Measurements from ENCODE around the gene CREM. TPM values are rescaled to one million over a fixed set of nuclear protein-coding genes. Genes with fewer than 3 reads are reported as not detected.

CREM gene
- total RNA-seq, 1 experiment from 2014 or later = 20.0 TPM

DNA sequence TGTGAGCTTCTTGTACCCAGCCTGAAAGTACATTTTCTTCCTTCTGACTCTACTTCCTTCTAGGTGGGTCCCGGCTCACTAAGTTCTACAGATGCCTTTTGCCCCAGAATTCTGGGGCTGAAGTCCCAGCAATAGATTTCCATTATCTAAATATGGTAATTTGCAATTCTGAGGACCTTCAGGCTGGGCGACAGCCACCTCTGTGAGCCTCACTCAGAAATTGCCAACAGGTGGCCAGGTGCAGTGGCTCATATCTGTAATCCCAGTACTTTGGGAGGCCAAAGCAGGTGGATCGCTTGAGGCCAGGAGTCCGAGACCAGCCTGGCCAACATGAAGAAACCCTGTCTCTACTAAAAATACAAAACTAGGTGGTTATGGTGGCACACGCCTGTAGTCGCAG, 23.7 kb downstream of the CREM start:
- Histone ChIP-seq H3K56ac (ENCODE audit: insufficient read length, low read depth, low read length) (no peak overlapping the region), H3T11ph (ENCODE audit: low read length) (no peak overlapping the region), H4K8ac (replicated peaks; ENCODE audit: insufficient read length, low read depth, low read length) (no peak overlapping the region), H2BK120ac (ENCODE audit: low read depth, low read length, poor library complexity, severe bottlenecking) (no peak overlapping the region), H2BK12ac (ENCODE audit: insufficient read length, low read depth, low read length) (no peak overlapping the region), H3K9me3 (ENCODE audit: control insufficient read depth, low read depth, low read length) (no peaks in the 10 kb centered on the region), H3K4me1 (ENCODE audit: insufficient read depth, low read length) (no peaks in the 10 kb centered on the region), H4K20me1 (ENCODE audit: control insufficient read depth, insufficient read depth, insufficient read length) (no peaks in the 10 kb centered on the region), H2BK15ac (ENCODE audit: low read depth, low read length) (no peak overlapping the region), H4K91ac (ENCODE audit: insufficient read length, low read depth, low read length) (no peak overlapping the region), H3K18ac (ENCODE audit: insufficient read length, low read depth, low read length) (no peak overlapping the region), H2AK5ac (ENCODE audit: insufficient read length, low read length) (no peak overlapping the region), H3K27ac (ENCODE audit: insufficient read length, low read depth, low read length) (no peak overlapping the region), H3K4me2 (ENCODE audit: insufficient read depth, insufficient read length, low read length) (no peak overlapping the region), H3K79me2 (ENCODE audit: insufficient read depth, low read length) (no peaks in the 10 kb centered on the region), H3K9ac (ENCODE audit: extremely low read depth, insufficient read length, low read length) (no peak overlapping the region), H3K4ac (ENCODE audit: low read depth, low read length) (no peak overlapping the region), H2BK5ac (ENCODE audit: insufficient read length, low read length) (no peak overlapping the region), H3K23me2 (ENCODE audit: insufficient read length, low read depth, low read length, poor library complexity, severe bottlenecking) (no peaks in the 10 kb centered on the region), H3K23ac (ENCODE audit: insufficient read length, low read depth, low read length) (no peak overlapping the region), H3K79me1 (ENCODE audit: insufficient read depth, low read depth, low read length, poor library complexity, severe bottlenecking) (no peaks in the 10 kb centered on the region), H4K5ac (ENCODE audit: insufficient read length, low read depth, low read length) (no peak overlapping the region), H3K27me3 (ENCODE audit: insufficient read depth, low read length) (no peaks in the 10 kb centered on the region), H2AFZ (ENCODE audit: low read length) (no peak overlapping the region), H3K14ac (ENCODE audit: insufficient read depth, low read length) (no peak overlapping the region), H2BK20ac (ENCODE audit: low read depth, low read length, poor library complexity, severe bottlenecking) (no peak overlapping the region)
- peak overlapping the region in 1 of 3 experiments; percentile 13; a peak in 3 of 7 replicates for H3K27ac Mint-ChIP-seq
- no peak for DNase-seq
- peaks cover 8 to 15% of the 10 kb centered on the region in 2 experiments for H3K4me1 Mint-ChIP-seq
- WGBS (ENCODE audit: extremely low coverage, insufficient read length, low lambda C conversion rate) = no CpG with 5 or more reads among the region's 6 CpGs
- H3K4me3 Mint-ChIP-seq = no peak overlapping the region
- TF ChIP-seq, protein P1, sequence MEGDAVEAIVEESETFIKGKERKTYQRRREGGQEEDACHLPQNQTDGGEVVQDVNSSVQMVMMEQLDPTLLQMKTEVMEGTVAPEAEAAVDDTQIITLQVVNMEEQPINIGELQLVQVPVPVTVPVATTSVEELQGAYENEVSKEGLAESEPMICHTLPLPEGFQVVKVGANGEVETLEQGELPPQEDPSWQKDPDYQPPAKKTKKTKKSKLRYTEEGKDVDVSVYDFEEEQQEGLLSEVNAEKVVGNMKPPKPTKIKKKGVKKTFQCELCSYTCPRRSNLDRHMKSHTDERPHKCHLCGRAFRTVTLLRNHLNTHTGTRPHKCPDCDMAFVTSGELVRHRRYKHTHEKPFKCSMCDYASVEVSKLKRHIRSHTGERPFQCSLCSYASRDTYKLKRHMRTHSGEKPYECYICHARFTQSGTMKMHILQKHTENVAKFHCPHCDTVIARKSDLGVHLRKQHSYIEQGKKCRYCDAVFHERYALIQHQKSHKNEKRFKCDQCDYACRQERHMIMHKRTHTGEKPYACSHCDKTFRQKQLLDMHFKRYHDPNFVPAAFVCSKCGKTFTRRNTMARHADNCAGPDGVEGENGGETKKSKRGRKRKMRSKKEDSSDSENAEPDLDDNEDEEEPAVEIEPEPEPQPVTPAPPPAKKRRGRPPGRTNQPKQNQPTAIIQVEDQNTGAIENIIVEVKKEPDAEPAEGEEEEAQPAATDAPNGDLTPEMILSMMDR (conservative IDR thresholded peaks at IDR 0.05) = no peak
- no peaks in the 10 kb centered on the region for H3K36me3 Mint-ChIP-seq (ENCODE audit: insufficient read depth in 1 of 3, low read depth in 3 of 3)
- no peaks in the 10 kb centered on the region for H3K27me3 Mint-ChIP-seq (ENCODE audit: low read depth)
- no peaks in the 10 kb centered on the region for H3K9me3 Mint-ChIP-seq
